ENCODE data around the gene GRIN3B.

GRIN3B gene

GRCh38 chr19:1000591-1001537 lies 645 bp downstream of the GRIN3B start:
- Histone ChIP-seq H3K4me1 (ENCODE audit: low read length) (peaks cover 3% of the 10 kb centered on the region), H3K9me3 (ENCODE audit: insufficient read depth, low read length) (no peaks in the 10 kb centered on the region), H3K4me3 (ENCODE audit: low read length) (0 out of 2 replicates have a peak overlapping the region, but pooled peaks have one; percentile 8), H3K4me2 (ENCODE audit: low read length) (peak overlapping the region; percentile 57), H3K79me2 (ENCODE audit: low read length) (no peaks in the 10 kb centered on the region), H3K27ac (ENCODE audit: low read length) (no peak overlapping the region), H3K36me3 (replicated peaks; ENCODE audit: low read depth, low read length) (no peaks in the 10 kb centered on the region), H4K20me1 (ENCODE audit: insufficient read depth, low read length) (no peaks in the 10 kb centered on the region), H2AFZ (ENCODE audit: low read depth, low read length) (0 out of 2 replicates have a peak overlapping the region, but pooled peaks have one; percentile 10), H3K9ac (ENCODE audit: low read length) (no peak overlapping the region), H3K27me3 (ENCODE audit: low read depth, low read length) (no peaks in the 10 kb centered on the region)
- TF ChIP-seq CTCF (IDR thresholded peaks at IDR 0.05; ENCODE audit: low read depth, low read length), result no peak
- TF ChIP-seq EZH2phosphoT487 (IDR thresholded peaks at IDR 0.05; ENCODE audit: low read depth), result no peak

- H3K4me3 ChIP-seq (ENCODE audit: low read length), result peak overlapping the region; percentile 8; the same call in 1 of the 2 replicates
- H3K4me1 ChIP-seq (ENCODE audit: low read length), result peaks cover 3% of the 10 kb centered on the region
- H3K9ac ChIP-seq (ENCODE audit: low read length), result no peak overlapping the region
- peaks cover 3% of the 10 kb centered on the region for H3K36me3 ChIP-seq (replicated peaks; ENCODE audit: low read depth, low read length)
- no peak for TF ChIP-seq EZH2phosphoT487 (IDR thresholded peaks at IDR 0.05; ENCODE audit: low read depth)
- TF ChIP-seq CTCF (IDR thresholded peaks at IDR 0.05; ENCODE audit: low read depth, low read length), result peak; percentile 95
- H3K27ac ChIP-seq (ENCODE audit: low read length), result no peak overlapping the region
- H3K4me2 ChIP-seq (ENCODE audit: low read length), result peak overlapping the region; percentile 57
- H4K20me1 ChIP-seq (ENCODE audit: insufficient read depth, low read length), result peaks cover 3% of the 10 kb centered on the region; the same call in 1 of the 2 replicates
- no peaks in the 10 kb centered on the region for H3K9me3 ChIP-seq (ENCODE audit: insufficient read depth, low read length)
- peak overlapping the region; percentile 10; the same call in 1 of the 2 replicates for H2AFZ ChIP-seq (ENCODE audit: low read depth, low read length)
- no peaks in the 10 kb centered on the region for H3K27me3 ChIP-seq (ENCODE audit: low read depth, low read length)
- H3K79me2 ChIP-seq (ENCODE audit: low read length), result no peaks in the 10 kb centered on the region
Observed at GRCh38 chr19:1001538-1002166, 1.4 kb downstream of the GRIN3B start.

GRCh38 chr19:1002600-1002999 lies 2.4 kb downstream of the GRIN3B start:
- H3K9ac ChIP-seq (ENCODE audit: low read length), result no peak overlapping the region
- no peak overlapping the region for H3K4me3 ChIP-seq (ENCODE audit: low read length)
- peaks cover 8% of the 10 kb centered on the region; the same call in 1 of the 2 replicates for H4K20me1 ChIP-seq (ENCODE audit: insufficient read depth, low read length)
- no peak overlapping the region for H3K4me2 ChIP-seq (ENCODE audit: low read length)
- H3K4me1 ChIP-seq (ENCODE audit: low read length), result peaks cover 3% of the 10 kb centered on the region
- H3K79me2 ChIP-seq (ENCODE audit: low read length), result no peaks in the 10 kb centered on the region
- no peak overlapping the region for H2AFZ ChIP-seq (ENCODE audit: low read depth, low read length)
- no peaks in the 10 kb centered on the region for H3K9me3 ChIP-seq (ENCODE audit: insufficient read depth, low read length)
- H3K36me3 ChIP-seq (replicated peaks; ENCODE audit: low read depth, low read length), result peaks cover 11% of the 10 kb centered on the region
- TF ChIP-seq CTCF (IDR thresholded peaks at IDR 0.05; ENCODE audit: low read depth, low read length) (no peak), EZH2phosphoT487 (IDR thresholded peaks at IDR 0.05; ENCODE audit: low read depth) (no peak)
- no peaks in the 10 kb centered on the region for H3K27me3 ChIP-seq (ENCODE audit: low read depth, low read length)
- no peak overlapping the region for H3K27ac ChIP-seq (ENCODE audit: low read length)

- H3K27ac ChIP-seq (ENCODE audit: low read length), result no peak overlapping the region
- TF ChIP-seq EZH2phosphoT487 (IDR thresholded peaks at IDR 0.05; ENCODE audit: low read depth) (no peak), CTCF (IDR thresholded peaks at IDR 0.05; ENCODE audit: low read depth, low read length) (no peak)
- H4K20me1 ChIP-seq (ENCODE audit: insufficient read depth, low read length), result peaks cover 8% of the 10 kb centered on the region; the same call in 1 of the 2 replicates
- H3K4me1 ChIP-seq (ENCODE audit: low read length), result peaks cover 3% of the 10 kb centered on the region
- no peaks in the 10 kb centered on the region for H3K27me3 ChIP-seq (ENCODE audit: low read depth, low read length)
- no peaks in the 10 kb centered on the region for H3K79me2 ChIP-seq (ENCODE audit: low read length)
- H3K4me2 ChIP-seq (ENCODE audit: low read length), result no peak overlapping the region
- no peak overlapping the region for H2AFZ ChIP-seq (ENCODE audit: low read depth, low read length)
- H3K36me3 ChIP-seq (replicated peaks; ENCODE audit: low read depth, low read length), result peaks cover 12% of the 10 kb centered on the region
- H3K9me3 ChIP-seq (ENCODE audit: insufficient read depth, low read length), result no peaks in the 10 kb centered on the region
- no peak overlapping the region for H3K9ac ChIP-seq (ENCODE audit: low read length)
- H3K4me3 ChIP-seq (ENCODE audit: low read length), result no peak overlapping the region
Observed at GRCh38 chr19:1003283-1003682, 3.1 kb downstream of the GRIN3B start.

Measured in OCI-LY3 (cell line).